ENCODE measurements around the gene RNF128.
"Not testable (repeated sequence)": the region's sequence is repeated elsewhere in the genome, so short reads cannot be mapped to it uniquely, and the experiment has no call there.

The RNF128 gene

DNA sequence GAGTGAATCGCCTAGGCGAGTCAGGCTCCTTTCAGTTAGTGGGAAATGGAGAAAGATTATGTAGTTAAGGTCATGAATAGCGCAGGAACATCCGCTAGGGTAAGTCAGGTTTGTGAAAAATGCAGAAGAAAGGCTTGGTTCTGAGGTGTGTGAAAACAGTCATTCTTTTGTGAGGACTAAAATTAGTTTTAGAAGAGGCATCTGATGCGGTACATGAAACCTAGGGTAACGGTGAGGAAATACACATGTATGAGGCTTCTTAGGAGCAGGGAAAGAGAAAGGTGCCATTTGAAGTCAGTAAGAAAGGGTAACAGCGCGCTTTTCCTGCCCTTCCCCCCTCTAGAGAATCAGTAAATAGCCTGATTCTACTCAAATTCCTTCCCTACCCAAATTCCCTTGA is 570 bp upstream of the RNF128 start:
- no peak for TF ChIP-seq ZNF274 (IDR thresholded peaks at IDR 0.05; ENCODE audit: low read depth, low read length)
- no peak overlapping the region; the same call in 1 of the 2 replicates for H3K4me3 ChIP-seq (ENCODE audit: low read length)

DNA sequence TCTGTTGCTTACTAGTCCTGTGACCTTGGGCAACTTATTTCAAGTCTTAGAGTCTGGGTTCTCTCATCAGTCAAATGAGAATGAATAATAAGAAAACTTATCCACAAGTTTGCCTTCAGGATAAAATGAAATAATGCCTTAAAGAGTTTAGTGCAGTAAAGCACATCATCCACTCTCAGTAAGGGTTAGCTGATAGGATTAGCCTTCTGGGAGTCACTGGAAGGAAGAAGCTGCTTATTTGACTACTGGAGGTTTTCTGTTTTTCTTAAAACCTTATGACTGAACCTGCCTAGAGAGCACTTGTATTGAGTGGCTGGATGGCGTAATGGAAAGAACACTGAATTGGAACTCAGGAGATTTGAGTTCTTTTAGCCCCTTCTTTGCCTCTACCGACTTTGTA is 1.8 kb downstream of the RNF128 start:
- no peak overlapping the region for H3K4me3 ChIP-seq (ENCODE audit: low read length)
- no peak for TF ChIP-seq ZNF274 (IDR thresholded peaks at IDR 0.05; ENCODE audit: low read depth, low read length)

DNA sequence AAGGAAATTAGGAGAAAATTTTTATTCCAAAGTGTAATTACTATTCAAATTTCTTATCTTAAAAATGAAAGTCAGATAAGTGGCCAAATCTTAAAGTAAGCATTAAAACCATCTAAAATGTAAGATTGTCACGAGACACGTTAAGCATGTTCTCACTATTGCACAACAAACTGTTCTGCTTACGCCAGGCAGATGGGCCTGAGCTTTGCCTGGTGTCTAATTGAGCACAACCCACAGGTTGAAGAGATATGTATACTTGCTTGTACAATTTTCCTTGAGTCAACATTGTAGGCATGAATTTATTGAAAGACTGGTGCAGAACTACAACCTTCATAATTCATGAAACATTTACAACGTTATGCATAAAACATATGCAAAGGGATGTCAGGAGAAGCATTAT is 3.9 kb downstream of the RNF128 start:
- no peak for TF ChIP-seq ZNF274 (IDR thresholded peaks at IDR 0.05; ENCODE audit: low read depth, low read length)
- H3K4me3 ChIP-seq (ENCODE audit: low read length): no peak overlapping the region

DNA sequence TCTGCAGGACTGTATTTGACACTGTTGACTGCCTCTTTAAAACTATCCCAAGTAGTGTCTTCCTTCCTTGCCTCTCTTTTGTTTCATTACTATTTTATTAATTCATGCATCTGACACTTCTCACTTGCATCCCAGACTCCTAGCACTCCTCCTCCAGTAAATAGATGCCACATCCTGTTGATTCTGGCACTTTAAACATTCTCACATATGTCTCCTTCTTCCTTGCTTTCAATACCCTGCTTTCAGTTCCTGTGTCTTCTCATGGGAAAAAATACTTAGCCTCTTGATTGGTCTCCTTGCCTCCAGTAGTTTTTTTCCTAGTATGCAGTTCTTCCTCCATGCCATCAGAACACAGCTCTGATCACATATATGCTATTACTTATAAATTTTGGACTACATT is 5.1 kb downstream of the RNF128 start:
- no peak for TF ChIP-seq ZNF274 (IDR thresholded peaks at IDR 0.05; ENCODE audit: low read depth, low read length)
- H3K4me3 ChIP-seq (ENCODE audit: low read length): no peak overlapping the region

DNA sequence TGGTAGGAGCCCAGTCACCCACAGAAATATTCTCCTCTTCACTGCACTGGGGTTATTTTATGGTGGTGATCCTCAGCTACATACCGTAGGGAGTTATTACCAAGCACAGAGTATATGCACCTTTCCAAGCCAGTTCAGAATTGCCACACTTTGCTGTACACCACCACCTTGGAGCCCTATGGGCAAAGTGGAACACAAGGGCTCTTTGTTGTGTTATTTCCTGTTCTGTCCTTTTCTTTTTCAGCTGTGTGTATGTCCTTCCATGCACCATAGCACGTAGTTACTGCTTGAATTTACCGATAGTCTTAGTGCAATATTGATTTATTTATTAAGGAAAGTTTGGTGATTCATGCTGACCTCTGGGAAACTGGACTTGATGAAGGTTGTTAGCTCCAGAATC is 8.3 kb downstream of the RNF128 start:
- no peak for TF ChIP-seq ZNF274 (IDR thresholded peaks at IDR 0.05; ENCODE audit: low read depth, low read length)
- H3K4me3 ChIP-seq (ENCODE audit: low read length): no peak overlapping the region

DNA sequence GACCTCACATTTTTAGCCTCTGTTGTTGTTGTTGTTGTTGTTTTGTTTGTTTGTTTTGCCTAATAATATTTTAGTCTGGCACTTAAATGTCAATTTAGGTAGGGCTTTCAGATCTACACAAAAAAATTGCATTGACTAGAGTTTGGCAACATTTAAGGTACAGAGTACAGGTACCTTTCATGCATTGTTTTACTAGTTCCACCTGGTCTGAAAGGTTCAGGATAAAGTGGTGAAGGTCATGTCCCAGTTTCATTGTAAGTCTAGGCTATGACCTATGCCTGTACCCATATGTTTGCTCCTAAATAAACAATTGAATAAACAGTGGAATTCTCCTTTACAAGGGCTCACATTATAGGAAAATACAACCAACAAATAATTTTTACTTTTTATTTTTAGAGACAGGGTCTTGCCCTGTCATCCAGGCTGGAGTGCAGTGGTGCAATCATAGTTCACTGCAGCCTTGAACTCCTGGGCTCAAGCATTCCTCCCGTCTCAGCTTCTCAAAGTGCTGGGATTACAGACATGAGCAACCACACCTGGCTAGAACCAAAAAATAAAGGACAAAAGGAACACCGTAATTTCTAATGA is 13.8 kb downstream of the RNF128 start:
- no peak for TF ChIP-seq ZNF274 (IDR thresholded peaks at IDR 0.05; ENCODE audit: low read depth, low read length)
- H3K4me3 ChIP-seq (ENCODE audit: low read length): no peak overlapping the region

DNA sequence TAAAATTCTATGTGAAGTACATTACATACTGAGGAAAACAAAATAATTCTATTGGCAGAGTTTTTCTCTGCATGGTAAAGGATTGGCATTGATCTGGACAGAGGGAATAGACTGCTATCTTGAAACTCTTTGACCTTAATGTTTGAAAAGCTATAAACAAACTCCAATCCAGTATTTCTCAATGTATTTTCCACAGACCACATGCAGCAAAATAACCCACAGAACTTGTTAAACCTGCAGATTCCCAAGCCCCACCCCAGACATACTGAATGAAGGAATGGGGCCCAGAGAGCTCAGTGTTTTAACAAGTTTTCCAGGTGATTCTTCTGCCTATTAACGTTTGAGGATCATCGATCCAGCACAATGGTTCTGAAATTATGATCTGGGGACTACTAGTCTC is 15.7 kb downstream of the RNF128 start:
- no peak overlapping the region for H3K4me3 ChIP-seq (ENCODE audit: low read length)
- TF ChIP-seq ZNF274 (IDR thresholded peaks at IDR 0.05; ENCODE audit: low read depth, low read length): no peak

DNA sequence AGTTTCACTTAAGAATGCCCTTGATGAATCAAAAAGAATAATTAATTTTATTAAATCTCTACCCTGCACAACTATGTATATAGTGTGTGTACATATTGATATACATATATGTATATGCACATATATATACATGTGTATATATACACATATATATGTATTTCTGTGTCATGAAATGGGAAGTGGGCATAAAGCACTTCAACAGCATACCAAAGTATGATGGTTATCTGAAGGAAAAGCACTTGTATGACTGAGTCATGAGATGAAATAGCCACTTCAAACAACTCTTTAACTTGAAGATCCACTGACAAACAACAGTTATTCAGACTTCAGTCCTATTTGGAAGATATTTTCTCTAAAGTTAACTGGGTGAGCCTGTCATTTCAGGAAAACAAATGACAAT is 16.3 kb downstream of the RNF128 start:
- no peak for TF ChIP-seq ZNF274 (IDR thresholded peaks at IDR 0.05; ENCODE audit: low read depth, low read length)

DNA sequence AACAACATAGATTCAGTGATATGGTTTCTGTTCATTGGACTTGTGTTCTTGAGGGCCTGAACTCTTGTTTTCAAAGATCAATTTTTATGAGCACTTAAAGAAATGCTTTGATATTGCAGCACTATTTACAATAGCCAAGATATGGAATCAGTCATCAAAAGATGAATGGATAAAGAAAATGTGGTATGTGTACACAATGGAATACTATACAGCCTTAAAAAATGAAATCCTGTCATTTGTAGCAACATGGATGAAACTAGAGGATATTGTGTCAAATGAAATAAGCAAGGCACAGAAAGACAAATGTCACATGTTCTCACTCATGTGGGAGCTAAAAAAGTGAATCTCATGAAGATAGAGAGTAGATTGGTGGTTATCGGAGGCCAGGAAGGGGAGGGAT is 21.9 kb downstream of the RNF128 start:
- H3K4me3 ChIP-seq (ENCODE audit: low read length): no peak overlapping the region
- TF ChIP-seq ZNF274 (IDR thresholded peaks at IDR 0.05; ENCODE audit: low read depth, low read length): no peak

More for the DNA sequence above, 16.3 kb downstream of the RNF128 start:
- no peak overlapping the region for H3K4me3 ChIP-seq (ENCODE audit: low read length)

DNA sequence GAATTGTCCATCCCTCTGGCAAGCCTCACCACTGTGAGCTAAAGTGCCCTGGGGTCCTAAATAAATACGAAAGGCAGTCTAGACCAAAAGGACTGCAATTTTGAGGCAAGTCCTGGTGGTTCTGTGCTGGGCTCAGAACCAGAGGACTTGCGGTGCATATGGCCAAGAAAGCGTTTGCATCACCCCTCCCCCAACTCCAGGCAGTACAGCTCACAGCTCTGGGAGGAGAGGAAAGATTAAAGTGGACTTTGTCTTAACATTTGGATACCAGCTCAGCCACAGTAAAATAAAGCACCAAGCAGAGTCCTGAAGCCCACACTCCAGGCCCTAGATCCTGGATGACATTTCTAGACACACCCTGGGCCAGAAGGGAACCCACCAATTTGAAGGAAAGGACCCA is 24.9 kb downstream of the RNF128 start:
- H3K4me3 ChIP-seq (ENCODE audit: low read length): no peak overlapping the region
- no peak for TF ChIP-seq ZNF274 (IDR thresholded peaks at IDR 0.05; ENCODE audit: low read depth, low read length)

DNA sequence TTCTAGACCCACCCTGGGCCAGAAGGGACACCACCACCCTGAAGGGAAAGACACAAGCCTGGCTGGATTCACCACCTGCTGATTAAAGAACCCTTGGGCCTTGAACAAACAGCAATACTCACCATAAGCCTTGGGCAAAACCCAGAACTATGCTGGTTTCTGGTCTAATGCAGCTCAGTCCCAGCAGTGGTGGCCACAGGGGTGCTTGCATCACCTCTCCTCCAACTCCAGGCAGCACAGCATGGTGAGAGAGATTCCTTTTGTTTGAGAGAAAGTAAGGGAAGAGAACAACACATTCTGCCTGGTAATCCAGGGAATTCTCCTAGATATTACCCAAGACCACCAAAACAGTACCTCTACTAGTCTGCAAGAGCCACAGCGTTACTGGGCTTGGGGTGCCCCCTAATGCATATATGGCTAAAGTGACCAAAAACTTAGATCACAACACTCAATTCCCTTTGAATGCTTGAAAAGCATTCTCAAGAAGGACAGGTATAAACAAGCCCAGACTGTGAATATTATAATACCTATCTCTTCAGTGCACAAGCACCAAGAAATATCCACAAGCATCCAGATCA is 25.7 kb downstream of the RNF128 start:
- TF ChIP-seq ZNF274 (IDR thresholded peaks at IDR 0.05; ENCODE audit: low read depth, low read length): no peak
- H3K4me3 ChIP-seq (ENCODE audit: low read length): no peak overlapping the region

DNA sequence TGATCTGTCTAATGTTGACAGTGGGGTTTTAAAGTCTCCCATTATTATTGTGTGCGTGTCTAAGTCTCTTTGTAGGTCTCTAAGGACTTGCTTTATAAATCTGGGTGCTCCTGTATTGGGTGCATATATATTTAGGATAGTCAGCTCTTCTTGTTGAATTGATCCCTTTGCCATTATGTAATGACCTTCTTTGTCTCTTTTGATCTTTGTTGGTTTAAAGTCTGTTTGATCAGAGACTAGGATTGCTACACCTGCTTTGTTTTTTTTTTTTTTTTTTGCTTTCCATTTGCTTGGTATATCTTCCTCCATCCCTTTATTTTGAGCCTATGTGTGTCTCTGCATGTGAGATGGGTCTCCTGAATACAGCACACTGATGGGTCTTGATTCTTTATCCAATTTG is 42.8 kb downstream of the RNF128 start:
- not testable (repeated sequence) for H3K4me3 ChIP-seq (ENCODE audit: low read length)

DNA sequence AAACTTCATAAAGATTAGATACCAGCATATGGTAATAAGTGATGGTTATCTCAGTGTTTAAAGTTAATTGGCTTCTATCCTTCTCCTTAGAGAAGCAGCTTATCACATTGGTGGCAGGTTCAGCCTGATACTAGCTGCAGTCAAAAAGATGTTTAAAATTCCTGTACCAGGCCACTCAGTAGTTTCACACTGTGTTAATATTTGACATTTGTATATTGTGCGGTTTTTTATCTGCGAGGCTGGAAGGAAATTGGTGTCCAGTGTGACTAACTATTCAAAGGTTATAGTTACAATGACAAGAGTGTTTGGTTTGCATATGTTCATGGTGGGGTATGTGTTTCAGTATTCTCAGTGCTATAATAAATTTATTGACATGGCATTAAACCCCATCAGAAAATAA is 48.5 kb downstream of the RNF128 start:
- TF ChIP-seq ZNF274 (IDR thresholded peaks at IDR 0.05; ENCODE audit: low read depth, low read length): no peak
- H3K4me3 ChIP-seq (ENCODE audit: low read length): no peak overlapping the region

DNA sequence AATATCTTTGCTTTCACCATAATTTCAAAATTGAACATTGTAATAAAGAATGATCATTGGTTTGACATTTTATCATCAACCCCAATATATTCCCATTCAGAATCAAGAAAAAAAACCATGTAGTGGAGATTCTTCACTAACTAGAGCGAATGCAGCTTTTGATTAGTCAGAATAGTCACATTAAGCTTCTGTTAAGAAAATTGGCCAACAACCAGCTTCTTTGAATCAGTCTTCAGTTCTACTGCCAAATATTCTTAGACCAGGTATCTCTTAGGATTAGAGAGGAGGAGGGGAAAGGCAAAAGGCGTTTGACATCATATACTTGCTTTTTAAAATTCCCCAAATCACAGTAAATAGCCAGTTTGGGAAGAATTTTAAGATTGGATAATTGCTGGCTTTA is 53.8 kb downstream of the RNF128 start:
- TF ChIP-seq ZNF274 (IDR thresholded peaks at IDR 0.05; ENCODE audit: low read depth, low read length): no peak
- no peak overlapping the region for H3K4me3 ChIP-seq (ENCODE audit: low read length)

DNA sequence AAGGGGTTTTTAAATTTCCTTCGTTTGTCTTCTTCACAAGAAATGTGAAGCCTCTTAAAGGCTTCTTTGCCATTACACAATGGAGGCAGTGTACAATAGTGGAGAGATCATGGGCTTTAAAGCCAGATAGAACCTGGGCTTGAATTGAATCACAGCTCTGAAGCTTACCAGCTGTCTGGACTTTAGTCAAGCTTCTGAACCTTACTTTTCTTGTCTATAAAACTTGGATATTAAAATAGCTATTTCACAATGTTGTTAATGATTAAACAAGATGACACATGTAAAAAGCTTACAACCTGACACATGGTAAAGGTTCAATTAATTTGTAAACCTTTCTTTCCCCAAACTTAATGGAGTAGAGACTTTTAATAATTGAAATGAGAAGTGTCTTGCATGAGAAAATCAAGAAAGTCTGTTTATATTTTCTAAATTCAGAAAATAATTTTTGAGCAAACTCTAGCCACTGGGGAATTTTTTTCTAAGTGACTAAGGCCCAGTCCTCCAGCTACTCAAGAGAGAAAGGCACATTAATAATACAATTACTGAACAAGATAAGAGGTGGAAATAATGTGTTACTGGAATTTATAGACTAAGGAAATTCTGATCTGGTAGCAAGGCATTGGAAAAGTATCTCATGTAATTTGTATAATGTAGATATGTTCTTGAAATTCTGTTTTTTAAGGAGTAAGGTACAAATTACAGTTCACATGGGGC is 54.3 kb downstream of the RNF128 start:
- TF ChIP-seq ZNF274 (IDR thresholded peaks at IDR 0.05; ENCODE audit: low read depth, low read length): no peak
- no peak overlapping the region for H3K4me3 ChIP-seq (ENCODE audit: low read length)

All from GM08714 (cell line).